AG04449 (cell line): ENCODE results near the gene PPP2R2B.

Experiments
- CTCF ChIA-PET: fragments of 350-600 bp; formaldehyde crosslinking; extraction: SDS; loops from one replicate; lab custom pipeline; 2021; ENCODE audit warnings: antibody characterized with exemption; lab: Yijun Ruan, JAX
- POLR2A ChIA-PET: fragments of 400-600, 350-600 bp; formaldehyde crosslinking; extraction: SDS; loops from one replicate; lab custom pipeline; 2020; ENCODE audit warnings: antibody characterized with exemption, inconsistent platforms; lab: Yijun Ruan, JAX
- DNase-seq: peaks from one replicate; pipeline ENCODE4 v3.0.0-alpha.2; 2010; ENCODE audit warnings: low read depth, low spot score
- H3K4me3 ChIP-seq: 2 replicates; pipeline ENCODE4 v1.5.1; 2011; ENCODE audit warnings: low read depth, mild to moderate bottlenecking, control low read depth, low read length
- CTCF ChIP-seq: IDR thresholded peaks from one replicate; pipeline ENCODE4 v1.5.1; 2011; ENCODE audit warnings: mild to moderate bottlenecking, moderate library complexity, low read length, control low read depth, inconsistent platforms; ENCODE audit not compliant: insufficient read depth; ENCODE audit errors: missing control alignments

The PPP2R2B gene

GRCh38 chr5:146580237-146580636, 298.3 kb downstream of the PPP2R2B start:
- TF ChIP-seq CTCF: no peak
- POLR2A ChIA-PET: no interaction called here
- H3K4me3 ChIP-seq: no peak overlapping the region
- DNase-seq: no peak
- CTCF ChIA-PET: no interaction called here

- DNase-seq: no peak
- no peak overlapping the region for H3K4me3 ChIP-seq
- CTCF ChIA-PET: interaction anchor here (1.3 kb wide), 1 partner anchor 9 kb away, joined by 3 read pairs; no protein-coding TSS in a partner anchor
- POLR2A ChIA-PET: no interaction called here
- no peak for TF ChIP-seq CTCF
Measured at GRCh38 chr5:146574713-146575112, 303.8 kb downstream of the PPP2R2B start.

GRCh38 chr5:146568161-146568560, 310.4 kb downstream of the PPP2R2B start:
- CTCF ChIA-PET: no interaction called here
- DNase-seq: no peak
- TF ChIP-seq CTCF: no peak
- POLR2A ChIA-PET: no interaction called here
- no peak overlapping the region for H3K4me3 ChIP-seq

- TF ChIP-seq CTCF: peak; percentile 55
- CTCF ChIA-PET: interaction anchor here (0.9 to 1.5 kb wide), 4 partner anchors 9 to 401 kb away, joined by 3 to 4 read pairs (median 3); no protein-coding TSS in a partner anchor
- no peak for DNase-seq
- POLR2A ChIA-PET: no interaction called here
- H3K4me3 ChIP-seq: no peak overlapping the region
Measured at GRCh38 chr5:146565764-146566367, 312.7 kb downstream of the PPP2R2B start.

- no peak overlapping the region for H3K4me3 ChIP-seq
- no peak for DNase-seq
- TF ChIP-seq CTCF: no peak
- ChIA-PET CTCF (interaction anchor here (1.3 kb wide), 1 partner anchor 402 kb away, joined by 3 read pairs; no protein-coding TSS in a partner anchor), POLR2A (no interaction called here)
Measured at GRCh38 chr5:146564007-146564762, 314.4 kb downstream of the PPP2R2B start.

GRCh38 chr5:146562461-146562860, 316.1 kb downstream of the PPP2R2B start:
- no peak for DNase-seq
- TF ChIP-seq CTCF: no peak
- POLR2A ChIA-PET: no interaction called here
- H3K4me3 ChIP-seq: no peak overlapping the region
- CTCF ChIA-PET: interaction anchor here (1.5 to 2.6 kb wide), 2 partner anchors 18 to 29 kb away, joined by 5 to 12 read pairs; no protein-coding TSS in a partner anchor
